ENCODE results near the gene TOPORS. TPM values are rescaled to one million over a fixed set of nuclear protein-coding genes. Genes with fewer than 3 reads are reported as not detected.

Gene TOPORS
- total RNA-seq, 4 donors from 2014 or later: 19.5 to 23.4 (median 22.5) TPM

GRCh38 chr9:32590476-32590875 lies 38.1 kb upstream of the TOPORS start:
- TF ChIP-seq EP300 (IDR thresholded peaks at IDR 0.05) (no peak), POLR2A (IDR thresholded peaks at IDR 0.05) (no peak)
- TF ChIP-seq, protein P1, sequence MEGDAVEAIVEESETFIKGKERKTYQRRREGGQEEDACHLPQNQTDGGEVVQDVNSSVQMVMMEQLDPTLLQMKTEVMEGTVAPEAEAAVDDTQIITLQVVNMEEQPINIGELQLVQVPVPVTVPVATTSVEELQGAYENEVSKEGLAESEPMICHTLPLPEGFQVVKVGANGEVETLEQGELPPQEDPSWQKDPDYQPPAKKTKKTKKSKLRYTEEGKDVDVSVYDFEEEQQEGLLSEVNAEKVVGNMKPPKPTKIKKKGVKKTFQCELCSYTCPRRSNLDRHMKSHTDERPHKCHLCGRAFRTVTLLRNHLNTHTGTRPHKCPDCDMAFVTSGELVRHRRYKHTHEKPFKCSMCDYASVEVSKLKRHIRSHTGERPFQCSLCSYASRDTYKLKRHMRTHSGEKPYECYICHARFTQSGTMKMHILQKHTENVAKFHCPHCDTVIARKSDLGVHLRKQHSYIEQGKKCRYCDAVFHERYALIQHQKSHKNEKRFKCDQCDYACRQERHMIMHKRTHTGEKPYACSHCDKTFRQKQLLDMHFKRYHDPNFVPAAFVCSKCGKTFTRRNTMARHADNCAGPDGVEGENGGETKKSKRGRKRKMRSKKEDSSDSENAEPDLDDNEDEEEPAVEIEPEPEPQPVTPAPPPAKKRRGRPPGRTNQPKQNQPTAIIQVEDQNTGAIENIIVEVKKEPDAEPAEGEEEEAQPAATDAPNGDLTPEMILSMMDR (IDR thresholded peaks at IDR 0.05): no peak
- WGBS, 2 donors: 59 to 69% methylated on average over 2 of the region's 2 CpGs
- Histone ChIP-seq H3K9me3 (no peaks in the 10 kb centered on the region), H3K4me3 (no peak overlapping the region), H3K27ac (no peak overlapping the region), H3K36me3 (no peaks in the 10 kb centered on the region), H3K27me3 (no peaks in the 10 kb centered on the region), H3K4me1 (no peaks in the 10 kb centered on the region)
- no peak for DNase-seq (ENCODE audit: low spot score in 2 of 2)

- no peak overlapping the region for H3K27ac ChIP-seq
- H3K36me3 ChIP-seq: no peaks in the 10 kb centered on the region
- TF ChIP-seq POLR2A (IDR thresholded peaks at IDR 0.05): no peak
- TF ChIP-seq, protein P1 (IDR thresholded peaks at IDR 0.05): peak; percentile 30 to 41 (median 33)
- WGBS, 2 donors: 49% methylated on average over 6 of the region's 6 CpGs
- no peaks in the 10 kb centered on the region for H3K27me3 ChIP-seq
- DNase-seq (ENCODE audit: low spot score in 2 of 2): no peak
- H3K4me3 ChIP-seq: no peak overlapping the region
- H3K4me1 ChIP-seq: no peaks in the 10 kb centered on the region
- no peaks in the 10 kb centered on the region for H3K9me3 ChIP-seq
These were observed 36.8 kb upstream of the TOPORS start for GRCh38 chr9:32589083-32589723.

DNA sequence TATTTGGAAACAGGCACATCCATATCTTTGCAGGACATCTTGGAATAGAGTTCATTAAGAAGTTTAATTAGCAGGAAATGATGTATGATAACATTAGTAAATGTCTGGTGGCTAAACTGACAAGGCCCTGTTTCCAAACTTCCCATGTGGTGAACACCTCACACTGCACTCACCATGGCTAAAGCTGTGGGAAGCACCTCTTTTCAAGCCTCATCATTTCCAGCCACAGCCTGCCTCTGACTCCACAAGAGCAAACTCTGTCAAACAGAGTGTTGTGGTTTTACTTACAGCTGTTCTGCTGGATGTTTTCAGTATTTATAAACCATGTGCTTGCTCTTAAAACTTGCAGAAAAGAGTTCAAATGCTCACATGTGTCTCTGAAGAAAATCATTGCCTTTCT lies 35.5 kb upstream of the TOPORS start:
- no peak overlapping the region for H3K4me3 ChIP-seq
- no peaks in the 10 kb centered on the region for H3K27me3 ChIP-seq
- TF ChIP-seq EP300 (IDR thresholded peaks at IDR 0.05) (no peak), POLR2A (IDR thresholded peaks at IDR 0.05) (no peak)
- TF ChIP-seq, protein P1 (IDR thresholded peaks at IDR 0.05): no peak
- H3K4me1 ChIP-seq: no peaks in the 10 kb centered on the region
- DNase-seq (ENCODE audit: low spot score in 2 of 2): no peak
- no peaks in the 10 kb centered on the region for H3K9me3 ChIP-seq
- no peak overlapping the region for H3K27ac ChIP-seq
- no peaks in the 10 kb centered on the region for H3K36me3 ChIP-seq

- no peak for DNase-seq (ENCODE audit: low spot score in 2 of 2)
- 20 to 23% methylated on average over 2 of the region's 2 CpGs for WGBS, 2 donors
These were observed 32.4 kb upstream of the TOPORS start for GRCh38 chr9:32584784-32585183.

DNA sequence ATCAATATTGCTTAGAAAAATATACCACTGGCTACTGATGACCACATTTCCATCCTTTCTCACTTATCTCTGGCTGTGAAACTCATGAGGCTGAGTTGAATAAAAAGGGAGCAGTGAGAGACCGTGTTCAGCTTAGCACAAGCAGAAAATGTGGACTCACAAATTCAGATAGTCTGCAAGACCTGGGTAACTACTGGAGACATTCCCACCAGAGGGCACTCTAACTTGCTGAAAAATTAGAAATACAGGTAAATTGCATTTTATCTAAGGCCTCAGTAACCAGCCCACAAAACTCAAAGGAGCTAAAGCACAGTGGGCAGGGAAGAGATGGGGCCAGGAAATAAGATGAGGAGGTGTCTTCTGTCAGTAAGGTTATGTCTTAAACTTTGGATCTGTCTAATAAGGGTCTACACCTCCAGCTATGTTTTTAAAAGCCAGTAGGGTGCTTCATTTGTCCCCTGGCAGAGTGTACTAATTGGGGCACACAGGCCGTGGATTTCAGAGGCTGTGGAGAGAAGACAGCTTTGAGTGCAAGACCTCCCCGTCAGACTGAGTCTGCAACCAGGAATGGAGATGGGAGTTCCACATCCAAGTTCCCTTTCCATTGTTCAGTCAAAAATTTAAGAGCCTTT lies 29.2 kb upstream of the TOPORS start:
- H3K27me3 ChIP-seq: no peaks in the 10 kb centered on the region
- H3K4me3 ChIP-seq: no peak overlapping the region
- peaks cover 0 to 7% (median 0%) of the 10 kb centered on the region in 4 donors for H3K4me1 ChIP-seq
- peak in 1 of 2 donors; percentile 43 for DNase-seq (ENCODE audit: low spot score in 2 of 2)
- no peaks in the 10 kb centered on the region for H3K9me3 ChIP-seq
- H3K36me3 ChIP-seq: no peaks in the 10 kb centered on the region
- WGBS, 2 donors: 39 to 44% methylated on average over 3 of the region's 3 CpGs
- TF ChIP-seq, protein P1 (IDR thresholded peaks at IDR 0.05): peak; percentile 35 to 49 (median 37)
- TF ChIP-seq POLR2A (IDR thresholded peaks at IDR 0.05): no peak
- H3K27ac ChIP-seq: no peak overlapping the region

More at GRCh38 chr9:32584784-32585183, 32.4 kb upstream of the TOPORS start:
- no peak for TF ChIP-seq POLR2A (IDR thresholded peaks at IDR 0.05)
- TF ChIP-seq, protein P1 (IDR thresholded peaks at IDR 0.05): no peak
- no peak for TF ChIP-seq EP300 (IDR thresholded peaks at IDR 0.05)
- H3K4me3 ChIP-seq: no peak overlapping the region
- no peaks in the 10 kb centered on the region for H3K36me3 ChIP-seq
- no peak overlapping the region for H3K27ac ChIP-seq
- H3K27me3 ChIP-seq: no peaks in the 10 kb centered on the region
- no peaks in the 10 kb centered on the region for H3K9me3 ChIP-seq
- H3K4me1 ChIP-seq: no peaks in the 10 kb centered on the region

Measured in tibial nerve (tissue), 4 donors.